Activated naive CD8-positive, alpha-beta T cell treated with anti-CD3 and anti-CD28 coated beads, Interleukin-2, amount 10 ng/mL, durations not matched to agents 7 days and 5 days (primary cell): ENCODE measurements around the gene FGF14. TPM values are rescaled to one million over a fixed set of nuclear protein-coding genes. Genes with fewer than 3 reads are reported as not detected.

Source experiments
- ATAC-seq: fragments of 150-1000 bp; cut with Tn5 transposase; one replicate; pipeline ENCODE4 v1.10.0; 2021; ENCODE audit warnings: low read depth, moderate library complexity
- POLR2A ChIA-PET: fragments of 350-600 bp; sonication (Branson Sonifier 250); formaldehyde crosslinking; loops from one replicate; lab custom pipeline; 2021; ENCODE audit warnings: antibody characterized with exemption; lab: Charles Lee
- DNase-seq: peaks from one replicate; pipeline ENCODE4 v3.0.0; 2021
- H3K27ac Mint-ChIP-seq: one replicate; pipeline ENCODE4 v1.8.0; 2022; ENCODE audit warnings: mild to moderate bottlenecking, mixed read lengths
- H3K27me3 Mint-ChIP-seq: one replicate; pipeline ENCODE4 v1.8.0; 2022; ENCODE audit warnings: mild to moderate bottlenecking, moderate library complexity, mixed read lengths
- H3K36me3 Mint-ChIP-seq: one replicate; pipeline ENCODE4 v1.8.0; 2021; ENCODE audit warnings: mild to moderate bottlenecking, mixed read lengths
- H3K4me1 Mint-ChIP-seq: one replicate; pipeline ENCODE4 v1.8.0; 2021; ENCODE audit warnings: mixed read lengths
- H3K4me3 Mint-ChIP-seq: one replicate; pipeline ENCODE4 v1.8.0; 2022; ENCODE audit warnings: mild to moderate bottlenecking, moderate library complexity, mixed read lengths
- H3K9me3 Mint-ChIP-seq: one replicate; pipeline ENCODE4 v1.8.0; 2021; ENCODE audit warnings: mixed read lengths
- total RNA-seq, 2 experiments: library from RNA; stranded (reverse); gene quantifications; one replicate each; pipeline ENCODE4 v1.2.3, GENCODE V29; 2021

FGF14 gene
- total RNA-seq, 2 experiments from 2014 or later = 0.03 TPM; not detected in 1

GRCh38 chr13:101998129-101998528, 403.7 kb downstream of the FGF14 start:
- ATAC-seq = no peak
- Mint-ChIP-seq H3K27ac (no peak overlapping the region), H3K4me3 (no peak overlapping the region), H3K4me1 (no peaks in the 10 kb centered on the region), H3K36me3 (no peaks in the 10 kb centered on the region), H3K27me3 (no peaks in the 10 kb centered on the region), H3K9me3 (no peaks in the 10 kb centered on the region)
- POLR2A ChIA-PET = no interaction called here
- no peak for DNase-seq

GRCh38 chr13:101996954-101997353, 404.9 kb downstream of the FGF14 start:
- H3K4me3 Mint-ChIP-seq = no peak overlapping the region
- no peaks in the 10 kb centered on the region for H3K27me3 Mint-ChIP-seq
- ATAC-seq = no peak
- H3K9me3 Mint-ChIP-seq = no peaks in the 10 kb centered on the region
- no peak overlapping the region for H3K27ac Mint-ChIP-seq
- POLR2A ChIA-PET = no interaction called here
- no peaks in the 10 kb centered on the region for H3K4me1 Mint-ChIP-seq
- no peaks in the 10 kb centered on the region for H3K36me3 Mint-ChIP-seq
- DNase-seq = no peak

GRCh38 chr13:101989798-101990350, 412.0 kb downstream of the FGF14 start:
- POLR2A ChIA-PET = no interaction called here
- Mint-ChIP-seq H3K36me3 (no peaks in the 10 kb centered on the region), H3K4me3 (no peak overlapping the region), H3K4me1 (no peaks in the 10 kb centered on the region), H3K27ac (no peak overlapping the region), H3K9me3 (peaks cover 4% of the 10 kb centered on the region), H3K27me3 (no peaks in the 10 kb centered on the region)
- ATAC-seq = no peak
- DNase-seq = no peak

DNA sequence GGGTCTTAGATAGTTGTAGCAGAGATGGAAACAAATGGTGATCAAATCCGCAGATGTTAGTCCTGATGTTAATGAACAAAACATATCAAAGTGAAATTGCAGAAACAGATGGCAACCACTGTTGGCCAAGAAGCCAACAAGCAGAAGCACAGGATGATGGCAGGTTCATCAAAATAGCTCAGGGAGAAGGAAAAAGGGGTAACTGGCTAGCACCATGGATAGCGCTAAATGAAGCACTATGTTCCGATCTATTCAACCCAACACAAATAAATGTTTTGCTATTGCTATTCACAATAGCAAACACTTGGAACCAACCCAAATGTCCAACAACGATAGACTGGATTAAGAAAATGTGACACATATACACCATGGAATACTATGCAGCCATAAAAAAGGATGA, 413.7 kb downstream of the FGF14 start:
- no peak overlapping the region for H3K27ac Mint-ChIP-seq
- POLR2A ChIA-PET = no interaction called here
- ATAC-seq = no peak
- H3K4me3 Mint-ChIP-seq = no peak overlapping the region
- no peaks in the 10 kb centered on the region for H3K4me1 Mint-ChIP-seq
- no peaks in the 10 kb centered on the region for H3K27me3 Mint-ChIP-seq
- H3K9me3 Mint-ChIP-seq = peaks cover 4% of the 10 kb centered on the region
- no peak for DNase-seq
- H3K36me3 Mint-ChIP-seq = no peaks in the 10 kb centered on the region

DNA sequence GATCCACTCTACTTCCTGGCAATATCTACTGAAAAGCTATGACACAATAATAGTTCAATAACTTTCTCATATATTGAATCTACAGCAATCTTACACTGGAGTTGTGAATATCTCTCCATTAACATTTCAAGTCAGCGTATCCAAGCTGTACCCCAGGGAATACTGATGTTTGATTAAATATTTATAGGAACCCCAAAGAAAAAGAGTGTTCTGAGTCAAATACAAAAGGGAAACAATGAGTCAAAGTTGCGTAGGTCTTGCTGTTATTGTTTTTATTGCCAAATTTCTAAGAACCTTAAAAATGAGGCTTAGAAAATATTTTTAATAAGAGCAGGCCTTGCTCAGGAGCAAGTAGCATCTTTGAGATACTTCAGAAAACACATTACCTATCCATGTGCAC, 415.5 kb downstream of the FGF14 start:
- ATAC-seq = no peak

DNA sequence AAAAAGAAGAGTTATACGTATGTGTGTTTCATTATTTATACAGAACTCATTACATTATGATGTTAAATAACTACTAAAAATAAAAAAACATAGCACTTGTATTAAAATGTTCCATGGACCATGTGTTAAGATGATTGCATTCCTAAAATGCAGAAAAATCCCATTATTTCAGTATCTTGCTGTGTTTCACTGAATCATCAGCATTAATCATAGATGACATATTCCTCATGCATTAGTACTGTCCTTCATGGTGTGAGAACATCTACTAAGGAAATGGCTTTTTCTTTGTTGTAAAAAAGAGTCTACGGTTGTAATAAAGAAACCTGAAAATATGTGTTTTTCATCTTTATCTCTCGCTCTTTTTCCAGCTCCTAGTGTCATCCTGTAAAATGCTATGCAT, 416.5 kb downstream of the FGF14 start:
- DNase-seq (no peak), ATAC-seq (no peak)
- no peaks in the 10 kb centered on the region for H3K27me3 Mint-ChIP-seq
- H3K36me3 Mint-ChIP-seq = no peaks in the 10 kb centered on the region
- no peaks in the 10 kb centered on the region for H3K4me1 Mint-ChIP-seq
- H3K4me3 Mint-ChIP-seq = no peak overlapping the region
- POLR2A ChIA-PET = no interaction called here
- peaks cover 4% of the 10 kb centered on the region for H3K9me3 Mint-ChIP-seq
- no peak overlapping the region for H3K27ac Mint-ChIP-seq

More for the DNA sequence above, 415.5 kb downstream of the FGF14 start:
- DNase-seq = no peak
- POLR2A ChIA-PET = no interaction called here
- no peaks in the 10 kb centered on the region for H3K27me3 Mint-ChIP-seq
- H3K4me3 Mint-ChIP-seq = no peak overlapping the region
- no peaks in the 10 kb centered on the region for H3K36me3 Mint-ChIP-seq
- no peak overlapping the region for H3K27ac Mint-ChIP-seq
- H3K9me3 Mint-ChIP-seq = peaks cover 4% of the 10 kb centered on the region
- no peaks in the 10 kb centered on the region for H3K4me1 Mint-ChIP-seq

GRCh38 chr13:101982903-101983302, 418.9 kb downstream of the FGF14 start:
- Mint-ChIP-seq H3K9me3 (no peaks in the 10 kb centered on the region), H3K4me3 (no peak overlapping the region), H3K27ac (no peak overlapping the region), H3K27me3 (no peaks in the 10 kb centered on the region), H3K4me1 (no peaks in the 10 kb centered on the region), H3K36me3 (no peaks in the 10 kb centered on the region)
- POLR2A ChIA-PET = no interaction called here
- ATAC-seq (no peak), DNase-seq (no peak)

- Mint-ChIP-seq H3K27me3 (no peaks in the 10 kb centered on the region), H3K36me3 (no peaks in the 10 kb centered on the region), H3K4me1 (no peaks in the 10 kb centered on the region), H3K4me3 (no peak overlapping the region), H3K27ac (no peak overlapping the region), H3K9me3 (no peaks in the 10 kb centered on the region)
- POLR2A ChIA-PET = no interaction called here
- no peak for ATAC-seq
- no peak for DNase-seq
Observed at GRCh38 chr13:101979825-101980224, 422.0 kb downstream of the FGF14 start.

GRCh38 chr13:101978552-101979315, 423.1 kb downstream of the FGF14 start:
- Mint-ChIP-seq H3K27me3 (no peaks in the 10 kb centered on the region), H3K9me3 (no peaks in the 10 kb centered on the region), H3K36me3 (no peaks in the 10 kb centered on the region), H3K4me1 (no peaks in the 10 kb centered on the region), H3K4me3 (no peak overlapping the region), H3K27ac (no peak overlapping the region)
- no peak for ATAC-seq
- POLR2A ChIA-PET = no interaction called here
- DNase-seq = no peak

- H3K27ac Mint-ChIP-seq = no peak overlapping the region
- ATAC-seq (no peak), DNase-seq (no peak)
- H3K4me1 Mint-ChIP-seq = no peaks in the 10 kb centered on the region
- no peaks in the 10 kb centered on the region for H3K9me3 Mint-ChIP-seq
- no peaks in the 10 kb centered on the region for H3K36me3 Mint-ChIP-seq
- H3K4me3 Mint-ChIP-seq = no peak overlapping the region
- H3K27me3 Mint-ChIP-seq = no peaks in the 10 kb centered on the region
- POLR2A ChIA-PET = no interaction called here
Observed at GRCh38 chr13:101977475-101977874, 424.4 kb downstream of the FGF14 start.

DNA sequence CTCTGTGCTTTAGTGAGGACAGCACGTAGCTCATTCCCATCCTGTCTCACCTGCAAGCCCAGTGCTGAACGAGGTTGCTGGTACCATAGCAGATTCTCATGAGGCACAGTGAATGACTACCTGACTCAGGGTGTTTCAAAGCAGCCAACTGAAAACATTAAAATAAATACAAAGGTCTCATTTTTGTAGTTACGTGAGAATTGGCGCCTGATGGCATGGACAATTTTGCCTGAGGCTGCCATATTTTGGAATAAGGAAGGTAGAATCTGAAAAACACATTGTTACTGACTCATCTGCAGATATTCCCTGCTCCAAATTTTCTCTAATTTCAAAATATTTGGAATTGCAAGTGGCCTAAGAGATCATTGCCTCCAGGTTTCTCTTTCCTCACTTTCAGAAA, 429.7 kb downstream of the FGF14 start:
- H3K27ac Mint-ChIP-seq = no peak overlapping the region
- POLR2A ChIA-PET = no interaction called here
- no peaks in the 10 kb centered on the region for H3K9me3 Mint-ChIP-seq
- no peaks in the 10 kb centered on the region for H3K4me1 Mint-ChIP-seq
- no peaks in the 10 kb centered on the region for H3K27me3 Mint-ChIP-seq
- H3K4me3 Mint-ChIP-seq = no peak overlapping the region
- ATAC-seq = no peak
- H3K36me3 Mint-ChIP-seq = no peaks in the 10 kb centered on the region
- no peak for DNase-seq

GRCh38 chr13:101970341-101970740, 431.5 kb downstream of the FGF14 start:
- no peak for ATAC-seq
- Mint-ChIP-seq H3K4me3 (no peak overlapping the region), H3K9me3 (no peaks in the 10 kb centered on the region), H3K36me3 (no peaks in the 10 kb centered on the region), H3K27ac (no peak overlapping the region), H3K4me1 (no peaks in the 10 kb centered on the region), H3K27me3 (no peaks in the 10 kb centered on the region)
- POLR2A ChIA-PET = no interaction called here
- DNase-seq = no peak

DNA sequence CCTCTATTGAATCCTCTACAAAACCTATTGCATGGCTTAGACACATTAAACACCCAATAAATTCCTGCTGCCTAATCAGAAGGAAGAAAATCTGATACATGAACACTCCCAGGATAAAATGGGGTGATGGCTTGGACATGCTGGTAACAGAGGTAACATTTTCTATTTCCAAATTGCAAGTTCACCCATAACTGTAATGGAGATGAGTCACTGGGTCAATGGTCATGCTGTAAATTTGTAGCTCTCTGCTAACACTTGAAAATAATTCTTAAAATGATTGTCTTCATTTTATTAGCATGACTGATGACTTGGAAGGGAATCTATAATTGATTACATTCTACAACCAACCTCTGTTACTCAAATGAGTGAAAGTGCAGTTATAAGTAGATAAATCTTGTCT, 434.1 kb downstream of the FGF14 start:
- H3K36me3 Mint-ChIP-seq = no peaks in the 10 kb centered on the region
- no peaks in the 10 kb centered on the region for H3K27me3 Mint-ChIP-seq
- H3K27ac Mint-ChIP-seq = no peak overlapping the region
- H3K4me1 Mint-ChIP-seq = no peaks in the 10 kb centered on the region
- no peaks in the 10 kb centered on the region for H3K9me3 Mint-ChIP-seq
- no peak for DNase-seq
- H3K4me3 Mint-ChIP-seq = no peak overlapping the region
- POLR2A ChIA-PET = no interaction called here
- no peak for ATAC-seq

DNA sequence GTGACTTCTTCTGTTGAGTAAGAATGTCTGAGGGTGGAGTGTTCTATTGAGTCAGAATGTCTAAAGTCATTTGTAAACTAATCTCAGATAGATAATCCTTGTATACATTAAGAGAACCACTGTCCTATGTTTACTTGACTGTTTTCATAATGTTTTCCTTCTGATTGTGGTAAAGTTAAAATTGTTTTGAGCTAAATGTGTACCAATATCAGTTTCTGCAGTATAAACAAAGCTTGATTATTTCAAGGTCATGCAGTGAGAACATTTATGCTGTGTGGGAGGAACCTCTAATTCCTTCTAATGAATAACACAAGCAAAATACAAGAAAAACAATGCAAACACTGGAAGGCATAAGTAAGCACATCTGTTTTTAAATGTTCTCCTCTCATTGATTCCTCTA, 434.6 kb downstream of the FGF14 start:
- Mint-ChIP-seq H3K9me3 (no peaks in the 10 kb centered on the region), H3K27ac (no peak overlapping the region), H3K27me3 (no peaks in the 10 kb centered on the region), H3K4me1 (no peaks in the 10 kb centered on the region), H3K36me3 (no peaks in the 10 kb centered on the region), H3K4me3 (no peak overlapping the region)
- POLR2A ChIA-PET = no interaction called here
- DNase-seq = no peak
- ATAC-seq = no peak
